ENCODE data around the gene TMEM117. TPM values are rescaled to one million over a fixed set of nuclear protein-coding genes. Genes with fewer than 3 reads are reported as not detected.

The TMEM117 gene
- total RNA-seq (2022; extraction: Qiagen RNA extraction; ENCODE audit: low read depth) = 1.5 to 2.6 TPM (median 2.5 TPM) in 5 replicates

DNA sequence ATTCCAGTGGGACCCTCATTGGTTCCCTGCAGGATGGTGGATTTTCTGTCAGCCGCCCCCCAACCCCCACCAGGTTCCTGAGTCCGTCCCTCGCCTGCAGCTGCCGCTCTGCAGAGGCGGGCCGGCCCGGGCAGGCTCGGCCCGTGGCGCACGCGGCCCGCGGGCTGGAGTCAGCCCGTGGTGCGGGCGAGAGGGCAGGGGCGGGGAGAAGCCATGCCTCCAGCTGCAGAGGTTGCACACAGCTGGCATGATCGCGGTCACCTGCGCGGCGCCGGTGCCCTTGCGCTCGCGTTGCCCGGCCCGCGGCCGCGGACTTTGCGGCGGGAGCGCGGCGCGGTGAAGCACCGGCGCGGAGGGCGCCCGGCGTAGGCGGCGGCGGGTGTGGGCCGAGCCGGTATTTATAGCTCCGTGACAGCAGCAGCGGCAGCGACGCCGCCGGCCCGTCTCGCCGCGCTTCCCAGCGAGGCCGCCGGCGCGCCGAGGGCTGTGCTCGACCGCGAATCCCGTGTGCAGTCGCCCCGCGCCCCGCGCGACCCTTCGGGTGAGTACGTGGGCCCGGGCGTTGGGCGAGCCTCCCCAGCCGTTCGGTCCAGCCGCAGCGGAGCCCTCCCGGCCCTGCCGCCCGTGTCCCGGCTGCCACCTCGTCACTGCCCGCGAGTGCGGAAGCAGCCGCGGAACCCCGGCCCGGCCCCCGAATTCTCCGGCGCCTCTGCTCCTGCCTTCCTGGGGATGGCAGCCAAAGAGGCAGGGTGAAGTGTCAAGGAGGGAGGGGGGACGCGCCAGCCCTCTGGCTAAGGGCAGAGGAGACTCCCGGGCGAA is at the start of gene TMEM117:
TSS of gene TMEM117 (plus strand) at position 426 of the 819 bp plus-strand sequence.

DNA sequence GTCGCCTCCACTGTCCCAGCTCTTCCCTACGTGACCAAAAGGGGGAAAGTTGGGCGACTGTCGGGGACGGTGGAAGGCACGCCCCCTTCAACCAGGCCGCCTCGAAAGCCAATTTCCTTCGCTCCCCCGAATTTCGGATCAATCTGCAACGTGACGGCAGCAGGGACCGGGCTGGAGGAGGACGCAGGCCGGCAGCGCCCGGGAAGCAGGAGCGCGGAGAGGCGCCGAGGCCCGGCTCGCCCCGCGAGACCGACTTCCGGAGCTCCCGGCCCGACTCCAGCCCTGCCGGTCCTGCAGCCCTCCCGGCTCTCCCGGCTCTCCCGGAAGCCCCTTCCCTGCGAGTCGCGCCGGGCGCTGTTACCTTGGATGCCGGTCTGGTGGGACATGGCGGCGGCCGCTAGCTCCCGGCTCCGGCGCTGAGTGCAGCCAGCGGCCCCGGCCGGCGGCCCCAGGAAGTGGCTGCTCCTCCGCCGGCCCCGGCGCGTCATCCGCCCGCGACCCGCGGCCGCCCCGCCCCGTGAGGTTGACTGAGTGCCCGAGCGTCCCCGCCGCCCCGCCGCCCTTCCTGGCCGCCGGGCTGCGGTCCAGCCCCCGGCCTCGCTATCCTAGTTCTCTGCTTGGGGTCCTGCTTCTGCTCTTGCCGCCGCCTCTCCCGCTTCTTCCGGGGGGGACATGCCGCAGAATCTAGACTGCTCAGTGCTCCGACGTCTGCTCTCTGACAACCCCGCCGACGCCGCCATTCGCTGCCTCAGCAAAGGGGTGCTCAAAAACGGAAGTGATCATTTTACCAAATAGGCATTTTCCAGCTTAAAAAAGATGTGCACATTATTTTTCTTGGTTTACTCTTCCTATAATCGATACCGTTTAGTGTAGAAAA is 29.8 kb upstream of the TMEM117 start, which contains the start of gene TWF1:
TSS of gene TWF1 (minus strand) at position 458 of the 877 bp plus-strand sequence. CDS start at position 386, 72 bp downstream.

Other genes with a start within 250 kb of the TMEM117 start
- gene PUS7L, start 77.3 kb upstream of the TMEM117 start, total RNA-seq (2022; extraction: Qiagen RNA extraction; ENCODE audit: low read depth) = 3.4 to 6.0 TPM (median 4.5 TPM) in 5 replicates
- 4.3 to 5.4 TPM (median 5.0 TPM) in 5 replicates for gene IRAK4, start 77.1 kb upstream of the TMEM117 start, total RNA-seq (2022; extraction: Qiagen RNA extraction; ENCODE audit: low read depth)
- gene TWF1, start 29.8 kb upstream of the TMEM117 start, total RNA-seq (2022; extraction: Qiagen RNA extraction; ENCODE audit: low read depth) = 64.4 to 92.5 TPM (median 78.4 TPM) in 5 replicates